Measurements from ENCODE around the gene TMOD1.

DNA sequence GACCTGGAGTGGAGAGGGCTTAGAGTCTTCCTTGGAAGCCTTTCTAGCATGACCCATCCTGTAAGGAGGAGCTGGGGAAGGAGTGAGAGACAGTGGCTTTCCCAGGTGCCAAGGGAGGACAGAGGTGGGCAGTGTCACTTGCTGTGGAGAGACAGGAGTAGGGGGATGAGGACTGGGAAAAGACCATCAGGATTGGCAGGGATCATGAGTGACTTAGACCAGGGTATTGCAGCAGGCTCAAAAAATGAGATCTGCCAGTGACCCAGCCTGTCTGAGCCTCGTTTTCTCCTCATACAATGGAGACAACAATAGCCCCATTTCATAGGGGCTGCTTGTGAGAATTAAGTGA, 2.4 kb downstream of the TMOD1 start:
- TF ChIP-seq, protein P1, sequence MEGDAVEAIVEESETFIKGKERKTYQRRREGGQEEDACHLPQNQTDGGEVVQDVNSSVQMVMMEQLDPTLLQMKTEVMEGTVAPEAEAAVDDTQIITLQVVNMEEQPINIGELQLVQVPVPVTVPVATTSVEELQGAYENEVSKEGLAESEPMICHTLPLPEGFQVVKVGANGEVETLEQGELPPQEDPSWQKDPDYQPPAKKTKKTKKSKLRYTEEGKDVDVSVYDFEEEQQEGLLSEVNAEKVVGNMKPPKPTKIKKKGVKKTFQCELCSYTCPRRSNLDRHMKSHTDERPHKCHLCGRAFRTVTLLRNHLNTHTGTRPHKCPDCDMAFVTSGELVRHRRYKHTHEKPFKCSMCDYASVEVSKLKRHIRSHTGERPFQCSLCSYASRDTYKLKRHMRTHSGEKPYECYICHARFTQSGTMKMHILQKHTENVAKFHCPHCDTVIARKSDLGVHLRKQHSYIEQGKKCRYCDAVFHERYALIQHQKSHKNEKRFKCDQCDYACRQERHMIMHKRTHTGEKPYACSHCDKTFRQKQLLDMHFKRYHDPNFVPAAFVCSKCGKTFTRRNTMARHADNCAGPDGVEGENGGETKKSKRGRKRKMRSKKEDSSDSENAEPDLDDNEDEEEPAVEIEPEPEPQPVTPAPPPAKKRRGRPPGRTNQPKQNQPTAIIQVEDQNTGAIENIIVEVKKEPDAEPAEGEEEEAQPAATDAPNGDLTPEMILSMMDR (IDR thresholded peaks at IDR 0.05) = no peak
- no peak for TF ChIP-seq ZFX (IDR thresholded peaks at IDR 0.05; ENCODE audit: borderline replicate concordance)

All from 22Rv1 (cell line).